HEK293T (cell line): Measurements from ENCODE around the gene DNAH17.

Experiments
- CTCF ChIA-PET: fragments of 350-600 bp; formaldehyde crosslinking; extraction: SDS; loops from one replicate; lab custom pipeline; 2021; ENCODE audit warnings: antibody characterized with exemption, inconsistent platforms; lab: Yijun Ruan, JAX
- POLR2A ChIA-PET: fragments of 350-600 bp; formaldehyde crosslinking; extraction: SDS; loops from one replicate; lab custom pipeline; 2020; ENCODE audit warnings: antibody characterized with exemption, inconsistent platforms; lab: Yijun Ruan, JAX
- DNase-seq: peaks from one replicate; pipeline ENCODE4 v3.0.0; 2012; ENCODE audit warnings: mixed read lengths; ENCODE audit errors: extremely low spot score
- ARNT ChIP-seq: fragments of 450-650 bp; IDR thresholded peaks from 2 replicates; pipeline ENCODE4 v1.6.1; 2017; ENCODE audit warnings: mild to moderate bottlenecking
- BHLHE40 ChIP-seq: fragments of 450-650 bp; IDR thresholded peaks from 2 replicates; pipeline ENCODE4 v1.6.1; 2016; ENCODE audit warnings: mild to moderate bottlenecking, moderate library complexity, borderline replicate concordance
- CTBP1 ChIP-seq: fragments of 450-650 bp; IDR thresholded peaks from 2 replicates; pipeline ENCODE4 v1.6.1; 2016; ENCODE audit warnings: borderline replicate concordance
- ELF4 ChIP-seq: fragments of 450-650 bp; IDR thresholded peaks from 2 replicates; pipeline ENCODE4 v1.6.1; 2017; ENCODE audit warnings: antibody characterized with exemption
- FOXA1 ChIP-seq: fragments of 450-650 bp; IDR thresholded peaks from 2 replicates; pipeline ENCODE4 v1.6.1; 2016; ENCODE audit warnings: mild to moderate bottlenecking
- FOXK2 ChIP-seq: fragments of 450-650 bp; IDR thresholded peaks from 2 replicates; pipeline ENCODE4 v1.6.1; 2016; ENCODE audit warnings: mild to moderate bottlenecking
- FOXM1 ChIP-seq: fragments of 450-650 bp; IDR thresholded peaks from 2 replicates; pipeline ENCODE4 v1.6.1; 2017; ENCODE audit warnings: mild to moderate bottlenecking, borderline replicate concordance
- HDGF ChIP-seq: fragments of 450-650 bp; IDR thresholded peaks from 2 replicates; pipeline ENCODE4 v1.6.1; 2017; ENCODE audit warnings: antibody characterized with exemption, borderline replicate concordance
- L3MBTL2 ChIP-seq: fragments of 450-650 bp; conservative IDR thresholded peaks from 2 replicates; pipeline ENCODE4 v1.6.1; 2016; ENCODE audit warnings: mild to moderate bottlenecking
- LEF1 ChIP-seq: fragments of 450-650 bp; IDR thresholded peaks from 2 replicates; pipeline ENCODE4 v1.6.1; 2017; ENCODE audit warnings: mild to moderate bottlenecking, borderline replicate concordance
- NFRKB ChIP-seq: fragments of 450-650 bp; IDR thresholded peaks from 2 replicates; pipeline ENCODE4 v1.6.1; 2016; ENCODE audit warnings: mild to moderate bottlenecking, moderate library complexity
- PKNOX1 ChIP-seq: fragments of 450-650 bp; IDR thresholded peaks from 2 replicates; pipeline ENCODE4 v1.6.1; 2016
- SP1 ChIP-seq: fragments of 450-650 bp; IDR thresholded peaks from 2 replicates; pipeline ENCODE4 v1.6.1; 2017
- SUZ12 ChIP-seq: fragments of 450-650 bp; IDR thresholded peaks from 2 replicates; pipeline ENCODE4 v1.6.1; 2016; ENCODE audit warnings: mild to moderate bottlenecking
- TARDBP ChIP-seq: fragments of 450-650 bp; IDR thresholded peaks from 2 replicates; pipeline ENCODE4 v1.6.1; 2016
- ZNF384 ChIP-seq: fragments of 450-650 bp; IDR thresholded peaks from 2 replicates; pipeline ENCODE4 v1.6.1; 2016

DNAH17 gene

GRCh38 chr17:78532311-78532710, 44.9 kb downstream of the DNAH17 start:
- TF ChIP-seq SUZ12 (no peak), ELF4 (no peak), FOXA1 (no peak), PKNOX1 (no peak), L3MBTL2 (no peak), TARDBP (no peak), NFRKB (no peak), LEF1 (no peak)
- no peak for DNase-seq
- CTCF ChIA-PET: no interaction called here
- POLR2A ChIA-PET: no interaction called here

- TF ChIP-seq L3MBTL2 (no peak), PKNOX1 (no peak), SUZ12 (no peak), NFRKB (no peak), TARDBP (no peak), HDGF (no peak), ZNF384 (no peak), SP1 (no peak), CTBP1 (no peak), BHLHE40 (no peak), FOXA1 (no peak), ARNT (no peak), LEF1 (no peak), ELF4 (no peak), FOXK2 (no peak)
- ChIA-PET CTCF (no interaction called here), POLR2A (no interaction called here)
- no peak for DNase-seq
Observed at GRCh38 chr17:78530675-78531074, 46.5 kb downstream of the DNAH17 start.

GRCh38 chr17:78529871-78530670, 47.1 kb downstream of the DNAH17 start:
- no peak for DNase-seq
- POLR2A ChIA-PET: no interaction called here
- CTCF ChIA-PET: no interaction called here
- TF ChIP-seq ZNF384 (no peak), NFRKB (no peak)

GRCh38 chr17:78529251-78529650, 47.9 kb downstream of the DNAH17 start:
- ChIA-PET CTCF (no interaction called here), POLR2A (no interaction called here)
- no peak for DNase-seq
- TF ChIP-seq BHLHE40 (no peak), CTBP1 (no peak), ARNT (no peak), PKNOX1 (no peak), FOXK2 (no peak), LEF1 (no peak), NFRKB (no peak), FOXM1 (no peak), L3MBTL2 (no peak), ZNF384 (no peak), SP1 (no peak), ELF4 (no peak), FOXA1 (no peak), HDGF (no peak), TARDBP (no peak)

- no peak for TF ChIP-seq SUZ12
- no peak for TF ChIP-seq L3MBTL2
- no peak for TF ChIP-seq LEF1
- TF ChIP-seq NFRKB: no peak
- no peak for TF ChIP-seq SP1
- no peak for TF ChIP-seq FOXK2
- TF ChIP-seq ZNF384: no peak
- no peak for TF ChIP-seq FOXA1
- no peak for DNase-seq
- ChIA-PET CTCF (no interaction called here), POLR2A (no interaction called here)
Observed at GRCh38 chr17:78528541-78528940, 48.7 kb downstream of the DNAH17 start.

- no peak for TF ChIP-seq TARDBP
- TF ChIP-seq SUZ12: no peak
- no peak for TF ChIP-seq CTBP1
- TF ChIP-seq PKNOX1: no peak
- TF ChIP-seq FOXA1: no peak
- no peak for TF ChIP-seq FOXK2
- no peak for TF ChIP-seq ELF4
- no peak for TF ChIP-seq BHLHE40
- no peak for TF ChIP-seq ZNF384
- TF ChIP-seq L3MBTL2: no peak
- TF ChIP-seq LEF1: no peak
- TF ChIP-seq ARNT: no peak
- no peak for TF ChIP-seq HDGF
- no peak for TF ChIP-seq FOXM1
- no peak for DNase-seq
- POLR2A ChIA-PET: no interaction called here
- CTCF ChIA-PET: no interaction called here
Observed at GRCh38 chr17:78527345-78527744, 49.9 kb downstream of the DNAH17 start.
